B cell (primary cell): Measurements from ENCODE around the gene TCF12.

Source experiments
- CTCF ChIP-seq: fragments of 200-600 bp; IDR thresholded peaks from one replicate; pipeline ENCODE4 v1.8.0; 2022; ENCODE audit warnings: antibody characterized with exemption, mild to moderate bottlenecking
- EZH2 ChIP-seq: IDR thresholded peaks from 2 replicates; pipeline ENCODE4 v1.6.1; 2012; ENCODE audit warnings: borderline replicate concordance, low read depth, mild to moderate bottlenecking, moderate library complexity, low read length; ENCODE audit not compliant: insufficient read depth, poor library complexity, severe bottlenecking

DNA sequence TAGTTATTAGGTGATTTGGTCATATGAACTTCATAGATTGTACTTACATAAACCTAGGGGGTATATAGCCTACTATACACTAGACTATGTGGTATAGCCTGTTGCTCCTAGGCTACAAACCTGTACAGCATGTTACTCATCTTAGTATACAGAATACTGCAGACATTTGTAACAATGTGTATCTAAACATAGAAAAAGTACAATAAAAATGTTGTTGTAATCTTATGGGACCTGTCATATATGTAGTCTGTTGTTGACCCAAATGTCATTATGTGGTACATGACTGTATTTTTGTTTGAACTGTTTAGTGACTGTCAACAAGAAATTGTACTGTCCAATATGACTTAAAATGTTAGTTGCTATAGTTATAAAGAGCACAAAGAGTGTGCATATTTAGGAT lies 69.8 kb downstream of the TCF12 start:
- no peak for TF ChIP-seq CTCF
- TF ChIP-seq EZH2: no peak
